WTC11 (cell line): ENCODE results near the gene RAB13. TPM values are rescaled to one million over a fixed set of nuclear protein-coding genes. Genes with fewer than 3 reads are reported as not detected.
A peak's percentile ranks its signal among the peaks of the same experiment; 100 is the strongest.

Experiments used
- ATAC-seq: fragments of 200-7000 bp; cut with Tn5 transposase; 2 replicates; pipeline ENCODE4 v1.10.0; 2021; ENCODE audit warnings: mild to moderate bottlenecking, moderate library complexity
- CTCF ChIA-PET: fragments of 300-600 bp; sonication (Branson Sonifier 250); formaldehyde crosslinking; loops from one replicate; lab custom pipeline; 2021; ENCODE audit warnings: antibody characterized with exemption; lab: Charles Lee
- POLR2A ChIA-PET: fragments of 350-600 bp; sonication (Branson Sonifier 250); formaldehyde crosslinking; loops from one replicate; lab custom pipeline; 2021; ENCODE audit warnings: antibody characterized with exemption; lab: Charles Lee
- DNase-seq: peaks from one replicate; pipeline ENCODE4 v3.0.0; 2021; ENCODE audit warnings: low spot score
- H3K27ac Mint-ChIP-seq: 2 replicates; pipeline ENCODE4 v1.8.0; 2021; ENCODE audit warnings: mixed read lengths
- H3K27me3 Mint-ChIP-seq: 2 replicates; pipeline ENCODE4 v1.8.0; 2021; ENCODE audit warnings: low read depth, mild to moderate bottlenecking, moderate library complexity, mixed read lengths
- H3K36me3 Mint-ChIP-seq: 2 replicates; pipeline ENCODE4 v1.8.0; 2021; ENCODE audit warnings: mixed read lengths
- H3K4me1 Mint-ChIP-seq: 2 replicates; pipeline ENCODE4 v1.8.0; 2022; ENCODE audit warnings: mixed read lengths
- H3K4me3 Mint-ChIP-seq: 2 replicates; pipeline ENCODE4 v1.8.0; 2021; ENCODE audit warnings: mild to moderate bottlenecking, moderate library complexity, mixed read lengths
- H3K9me3 Mint-ChIP-seq: 2 replicates; pipeline ENCODE4 v1.8.0; 2021; ENCODE audit warnings: mixed read lengths
- CBFB ChIP-seq: sonication (generic); formaldehyde crosslinking; IDR thresholded peaks from 2 replicates; pipeline ENCODE4 v1.8.1; 2022; ENCODE audit warnings: mild to moderate bottlenecking, low read depth, missing genetic modification reagents
- E2F1 ChIP-seq: sonication (generic); formaldehyde crosslinking; IDR thresholded peaks from 2 replicates; pipeline ENCODE4 v1.8.0; 2022; ENCODE audit warnings: mild to moderate bottlenecking, missing genetic modification reagents
- FOXJ3 ChIP-seq: sonication (generic); formaldehyde crosslinking; IDR thresholded peaks from 2 replicates; pipeline ENCODE4 v1.9.0; 2021; ENCODE audit warnings: missing genetic modification reagents, mild to moderate bottlenecking, borderline replicate concordance
- FOXP1 ChIP-seq: sonication (generic); formaldehyde crosslinking; IDR thresholded peaks from 2 replicates; pipeline ENCODE4 v1.8.0; 2022; ENCODE audit warnings: missing genetic modification reagents, mild to moderate bottlenecking, moderate library complexity, borderline replicate concordance
- FOXP4 ChIP-seq: sonication (generic); formaldehyde crosslinking; IDR thresholded peaks from 2 replicates; pipeline ENCODE4 v1.8.0; 2022; ENCODE audit warnings: mild to moderate bottlenecking, missing genetic modification reagents
- NFYB ChIP-seq: sonication (generic); formaldehyde crosslinking; conservative IDR thresholded peaks from 2 replicates; pipeline ENCODE4 v1.8.0; 2022; ENCODE audit warnings: low read depth, missing genetic modification reagents
- PRDM15 ChIP-seq: sonication (generic); formaldehyde crosslinking; IDR thresholded peaks from 2 replicates; pipeline ENCODE4 v1.8.0; 2022; ENCODE audit warnings: missing genetic modification reagents
- TEAD1 ChIP-seq: sonication (generic); formaldehyde crosslinking; IDR thresholded peaks from 2 replicates; pipeline ENCODE4 v1.8.0; 2022; ENCODE audit warnings: mild to moderate bottlenecking, missing genetic modification reagents
- USF1 ChIP-seq: sonication (generic); formaldehyde crosslinking; IDR thresholded peaks from 2 replicates; pipeline ENCODE4 v1.8.0; 2022; ENCODE audit warnings: mild to moderate bottlenecking, missing genetic modification reagents
- ZNF232 ChIP-seq: sonication (generic); formaldehyde crosslinking; IDR thresholded peaks from 2 replicates; pipeline ENCODE4 v1.8.0; 2022; ENCODE audit warnings: mild to moderate bottlenecking, missing genetic modification reagents
- ZNF281 ChIP-seq: sonication (generic); formaldehyde crosslinking; IDR thresholded peaks from 2 replicates; pipeline ENCODE4 v1.8.0; 2023; ENCODE audit warnings: mild to moderate bottlenecking, missing genetic modification reagents
- ZNF317 ChIP-seq: sonication (generic); formaldehyde crosslinking; IDR thresholded peaks from 2 replicates; pipeline ENCODE4 v1.8.1; 2023; ENCODE audit warnings: low read depth, mild to moderate bottlenecking, moderate library complexity, missing genetic modification reagents, borderline replicate concordance
- total RNA-seq: library from RNA; stranded (reverse); gene quantifications from 3 replicates; pipeline ENCODE4 v1.2.3, GENCODE V29; 2021
- TF ChIP-seq, protein P1 (sequence below): sonication (generic); formaldehyde crosslinking; IDR thresholded peaks from 2 replicates; pipeline ENCODE4 v1.8.0; 2022; ENCODE audit warnings: mild to moderate bottlenecking, missing genetic modification reagents
- TF ChIP-seq, protein P2 (sequence below): sonication (generic); formaldehyde crosslinking; IDR thresholded peaks from 2 replicates; pipeline ENCODE4 v1.8.1; 2023; ENCODE audit warnings: mild to moderate bottlenecking, missing genetic modification reagents, moderate library complexity
- TF ChIP-seq, protein P3 (sequence below): sonication (generic); formaldehyde crosslinking; conservative IDR thresholded peaks from 2 replicates; pipeline ENCODE4 v1.8.1; 2022; ENCODE audit warnings: mild to moderate bottlenecking, missing genetic modification reagents
- TF ChIP-seq, protein P4 (sequence below): fragments of 250-450 bp; sonication (Bioruptor Pico); IDR thresholded peaks from 2 replicates; pipeline ENCODE4 v1.9.0; 2021; ENCODE audit warnings: mild to moderate bottlenecking, borderline replicate concordance

Gene RAB13
- total RNA-seq, 1 experiment from 2014 or later: 126 TPM

- ATAC-seq: no peak
- H3K9me3 Mint-ChIP-seq: peaks cover 5% of the 10 kb centered on the region
- TF ChIP-seq USF1 (CRISPR knock-in tag): peak; percentile 90
- no peak for TF ChIP-seq ZNF317 (CRISPR knock-in tag)
- TF ChIP-seq E2F1: no peak
- no peak for TF ChIP-seq FOXJ3 (CRISPR knock-in tag)
- no peak for TF ChIP-seq ZNF232 (CRISPR knock-in tag)
- TF ChIP-seq, protein P1, sequence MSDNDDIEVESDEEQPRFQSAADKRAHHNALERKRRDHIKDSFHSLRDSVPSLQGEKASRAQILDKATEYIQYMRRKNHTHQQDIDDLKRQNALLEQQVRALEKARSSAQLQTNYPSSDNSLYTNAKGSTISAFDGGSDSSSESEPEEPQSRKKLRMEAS (CRISPR knock-in tag): no peak; the same call in 1 of the 2 replicates
- no peak for TF ChIP-seq PRDM15 (CRISPR knock-in tag)
- TF ChIP-seq CBFB: no peak
- TF ChIP-seq, protein P2, sequence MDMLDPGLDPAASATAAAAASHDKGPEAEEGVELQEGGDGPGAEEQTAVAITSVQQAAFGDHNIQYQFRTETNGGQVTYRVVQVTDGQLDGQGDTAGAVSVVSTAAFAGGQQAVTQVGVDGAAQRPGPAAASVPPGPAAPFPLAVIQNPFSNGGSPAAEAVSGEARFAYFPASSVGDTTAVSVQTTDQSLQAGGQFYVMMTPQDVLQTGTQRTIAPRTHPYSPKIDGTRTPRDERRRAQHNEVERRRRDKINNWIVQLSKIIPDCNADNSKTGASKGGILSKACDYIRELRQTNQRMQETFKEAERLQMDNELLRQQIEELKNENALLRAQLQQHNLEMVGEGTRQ (CRISPR knock-in tag): peak; percentile 89
- TF ChIP-seq NFYB (CRISPR knock-in tag): no peak
- no peak for TF ChIP-seq ZNF281
- TF ChIP-seq, protein P3, sequence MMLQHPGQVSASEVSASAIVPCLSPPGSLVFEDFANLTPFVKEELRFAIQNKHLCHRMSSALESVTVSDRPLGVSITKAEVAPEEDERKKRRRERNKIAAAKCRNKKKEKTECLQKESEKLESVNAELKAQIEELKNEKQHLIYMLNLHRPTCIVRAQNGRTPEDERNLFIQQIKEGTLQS (CRISPR knock-in tag): no peak
- 0 out of 2 replicates have a peak, but pooled peaks have one; percentile 32 for TF ChIP-seq FOXP4 (CRISPR knock-in tag)
- TF ChIP-seq, protein P4, sequence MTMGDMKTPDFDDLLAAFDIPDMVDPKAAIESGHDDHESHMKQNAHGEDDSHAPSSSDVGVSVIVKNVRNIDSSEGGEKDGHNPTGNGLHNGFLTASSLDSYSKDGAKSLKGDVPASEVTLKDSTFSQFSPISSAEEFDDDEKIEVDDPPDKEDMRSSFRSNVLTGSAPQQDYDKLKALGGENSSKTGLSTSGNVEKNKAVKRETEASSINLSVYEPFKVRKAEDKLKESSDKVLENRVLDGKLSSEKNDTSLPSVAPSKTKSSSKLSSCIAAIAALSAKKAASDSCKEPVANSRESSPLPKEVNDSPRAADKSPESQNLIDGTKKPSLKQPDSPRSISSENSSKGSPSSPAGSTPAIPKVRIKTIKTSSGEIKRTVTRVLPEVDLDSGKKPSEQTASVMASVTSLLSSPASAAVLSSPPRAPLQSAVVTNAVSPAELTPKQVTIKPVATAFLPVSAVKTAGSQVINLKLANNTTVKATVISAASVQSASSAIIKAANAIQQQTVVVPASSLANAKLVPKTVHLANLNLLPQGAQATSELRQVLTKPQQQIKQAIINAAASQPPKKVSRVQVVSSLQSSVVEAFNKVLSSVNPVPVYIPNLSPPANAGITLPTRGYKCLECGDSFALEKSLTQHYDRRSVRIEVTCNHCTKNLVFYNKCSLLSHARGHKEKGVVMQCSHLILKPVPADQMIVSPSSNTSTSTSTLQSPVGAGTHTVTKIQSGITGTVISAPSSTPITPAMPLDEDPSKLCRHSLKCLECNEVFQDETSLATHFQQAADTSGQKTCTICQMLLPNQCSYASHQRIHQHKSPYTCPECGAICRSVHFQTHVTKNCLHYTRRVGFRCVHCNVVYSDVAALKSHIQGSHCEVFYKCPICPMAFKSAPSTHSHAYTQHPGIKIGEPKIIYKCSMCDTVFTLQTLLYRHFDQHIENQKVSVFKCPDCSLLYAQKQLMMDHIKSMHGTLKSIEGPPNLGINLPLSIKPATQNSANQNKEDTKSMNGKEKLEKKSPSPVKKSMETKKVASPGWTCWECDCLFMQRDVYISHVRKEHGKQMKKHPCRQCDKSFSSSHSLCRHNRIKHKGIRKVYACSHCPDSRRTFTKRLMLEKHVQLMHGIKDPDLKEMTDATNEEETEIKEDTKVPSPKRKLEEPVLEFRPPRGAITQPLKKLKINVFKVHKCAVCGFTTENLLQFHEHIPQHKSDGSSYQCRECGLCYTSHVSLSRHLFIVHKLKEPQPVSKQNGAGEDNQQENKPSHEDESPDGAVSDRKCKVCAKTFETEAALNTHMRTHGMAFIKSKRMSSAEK (CRISPR knock-in tag): no peak
- peak; percentile 38; the same call in 1 of the 2 replicates for TF ChIP-seq TEAD1 (CRISPR knock-in tag)
- 0 out of 2 replicates have a peak, but pooled peaks have one; percentile 33 for TF ChIP-seq FOXP1 (CRISPR knock-in tag)
- TF ChIP-seq, all 79 proteins: peak for 5
- Mint-ChIP-seq H3K4me1 (peaks cover 56% of the 10 kb centered on the region), H3K27me3 (no peaks in the 10 kb centered on the region), H3K36me3 (peaks cover 34% of the 10 kb centered on the region), H3K27ac (peak overlapping the region; percentile 100), H3K4me3 (peak overlapping the region; percentile 92)
- DNase-seq: no peak
- ChIA-PET CTCF (interaction anchor here (0.6 to 3.0 kb wide), 6 partner anchors 15 to 135 kb away, joined by 3 to 27 read pairs (median 4); partner anchors contain the start of genes DENND4B, JTB and RAB13), POLR2A (interaction anchor here (0.6 to 2.9 kb wide), 5 partner anchors 16 to 258 kb away, joined by 3 to 24 read pairs (median 8); partner anchors contain the start of genes DENND4B, GATAD2B, RPS27 and SLC27A3)
Observed at GRCh38 chr1:153962088-153963029, 23.8 kb downstream of the RAB13 start.
